Smooth muscle cell (in vitro differentiated cells): Measurements from ENCODE around the gene NRCAM. TPM values are rescaled to one million over a fixed set of nuclear protein-coding genes. Genes with fewer than 3 reads are reported as not detected.

Experiments used
- DNase-seq: peaks from one replicate; lab custom pipeline; 2025; ENCODE audit not compliant: unreplicated experiment; lab: John Stamatoyannopoulos, UW
- H2AFZ ChIP-seq: fragments of 200-600 bp; sonication (generic); 2 replicates; pipeline ENCODE4 v1.6.0; 2016; ENCODE audit warnings: antibody characterized with exemption, low read depth, mild to moderate bottlenecking
- H3F3A ChIP-seq: fragments of 200-600 bp; sonication (generic); 2 replicates; pipeline ENCODE4 v1.6.0; 2017; ENCODE audit warnings: antibody characterized with exemption, low read depth
- H3K27ac ChIP-seq: fragments of 200-600 bp; sonication (generic); 2 replicates; pipeline ENCODE4 v1.5.1; 2016; ENCODE audit warnings: low read depth, mild to moderate bottlenecking
- H3K27me3 ChIP-seq: fragments of 200-600 bp; sonication (generic); 2 replicates; pipeline ENCODE4 v1.6.1; 2016; ENCODE audit warnings: low read depth, mild to moderate bottlenecking
- H3K36me3 ChIP-seq: fragments of 200-600 bp; sonication (generic); 2 replicates; pipeline ENCODE4 v1.5.1; 2016; ENCODE audit warnings: low read depth
- H3K4me1 ChIP-seq: fragments of 200-600 bp; sonication (generic); 2 replicates; pipeline ENCODE4 v1.5.1; 2016; ENCODE audit warnings: low read depth
- H3K4me2 ChIP-seq: fragments of 200-600 bp; sonication (generic); 2 replicates; pipeline ENCODE4 v1.6.0; 2016; ENCODE audit warnings: mild to moderate bottlenecking
- H3K4me3 ChIP-seq: fragments of 200-600 bp; sonication (generic); 2 replicates; pipeline ENCODE4 v1.5.1; 2016; ENCODE audit warnings: mild to moderate bottlenecking
- H3K79me2 ChIP-seq: fragments of 200-600 bp; sonication (generic); 2 replicates; pipeline ENCODE4 v1.6.0; 2016; ENCODE audit warnings: low read depth, mild to moderate bottlenecking
- H3K9ac ChIP-seq: fragments of 200-600 bp; sonication (generic); 2 replicates; pipeline ENCODE4 v1.6.0; 2016; ENCODE audit warnings: low read depth
- H3K9me3 ChIP-seq: fragments of 200-600 bp; sonication (generic); replicated peaks from 2 replicates; pipeline ENCODE4 v1.5.1; 2016; ENCODE audit warnings: low read depth
- H4K20me1 ChIP-seq: fragments of 200-600 bp; sonication (generic); 2 replicates; pipeline ENCODE4 v1.6.0; 2016; ENCODE audit warnings: low read depth
- CTCF ChIP-seq: fragments of 200-600 bp; sonication (generic); IDR thresholded peaks from 2 replicates; pipeline ENCODE4 v1.5.1; 2017; ENCODE audit warnings: borderline replicate concordance, mild to moderate bottlenecking, antibody characterized with exemption; ENCODE audit not compliant: insufficient read depth, poor library complexity, severe bottlenecking
- WGBS: methylation state at CpG from one replicate; pipeline ENCODE4 v1.1.7; 2016; ENCODE audit warnings: low lambda C conversion rate; 5-methylcytosine and 5-hydroxymethylcytosine counted together
- polyA plus RNA-seq: library from polyadenylated mRNA; unstranded; fragments of >200 nt; fragmentation: Nextera tagmentation; extraction: Ambion mirVana; gene quantifications from 2 replicates; pipeline ENCODE4 v1.2.1, GENCODE V29; 2016
- total RNA-seq: library from RNA; depleted of rRNA; stranded (reverse); fragments of >200 nt; gene quantifications from 2 replicates; pipeline ENCODE4 v1.2.3, GENCODE V29; 2014

Gene NRCAM
- total and polyA plus RNA-seq, 2 experiments from 2014 or later = 0.49 TPM; not detected in 1

GRCh38 chr7:108413782-108414492 lies 42.3 kb downstream of the NRCAM start:
- Histone ChIP-seq H2AFZ (no peak overlapping the region), H3K9me3 (no peaks in the 10 kb centered on the region), H3K4me2 (no peak overlapping the region), H3K9ac (no peak overlapping the region), H3K27me3 (no peaks in the 10 kb centered on the region), H3F3A (no peaks in the 10 kb centered on the region), H3K36me3 (no peaks in the 10 kb centered on the region), H3K4me3 (no peak overlapping the region), H4K20me1 (no peaks in the 10 kb centered on the region), H3K27ac (no peak overlapping the region), H3K79me2 (no peaks in the 10 kb centered on the region), H3K4me1 (peaks cover 11% of the 10 kb centered on the region)
- WGBS = 68% methylated on average over 3 of the region's 3 CpGs
- DNase-seq = no peak
- TF ChIP-seq CTCF = no peak

- H3F3A ChIP-seq = no peaks in the 10 kb centered on the region
- H4K20me1 ChIP-seq = no peaks in the 10 kb centered on the region
- no peaks in the 10 kb centered on the region for H3K36me3 ChIP-seq
- no peak overlapping the region for H3K27ac ChIP-seq
- no peaks in the 10 kb centered on the region for H3K9me3 ChIP-seq
- no peaks in the 10 kb centered on the region for H3K79me2 ChIP-seq
- TF ChIP-seq CTCF = no peak
- no peak for DNase-seq
- H3K4me3 ChIP-seq = no peak overlapping the region
- no peaks in the 10 kb centered on the region for H3K27me3 ChIP-seq
- peaks cover 11% of the 10 kb centered on the region for H3K4me1 ChIP-seq
- H2AFZ ChIP-seq = no peak overlapping the region
- no peak overlapping the region for H3K4me2 ChIP-seq
- no peak overlapping the region for H3K9ac ChIP-seq
These were observed 42.9 kb downstream of the NRCAM start for GRCh38 chr7:108413337-108413736.

GRCh38 chr7:108409146-108409545 lies 47.1 kb downstream of the NRCAM start:
- no peak overlapping the region for H3K4me2 ChIP-seq
- 95% methylated on average over 6 of the region's 6 CpGs for WGBS
- no peaks in the 10 kb centered on the region for H3K27me3 ChIP-seq
- no peak overlapping the region for H3K4me3 ChIP-seq
- no peak for TF ChIP-seq CTCF
- no peak for DNase-seq
- no peaks in the 10 kb centered on the region for H4K20me1 ChIP-seq
- H3K9me3 ChIP-seq = no peaks in the 10 kb centered on the region
- H2AFZ ChIP-seq = no peak overlapping the region
- no peak overlapping the region for H3K9ac ChIP-seq
- H3K36me3 ChIP-seq = no peaks in the 10 kb centered on the region
- H3K4me1 ChIP-seq = peaks cover 8% of the 10 kb centered on the region
- no peak overlapping the region for H3K27ac ChIP-seq
- H3F3A ChIP-seq = no peaks in the 10 kb centered on the region
- H3K79me2 ChIP-seq = no peaks in the 10 kb centered on the region
